WTC11 (cell line): ENCODE data around the gene BPIFA2.

Experiments
- GABPB1 ChIP-seq: sonication (generic); formaldehyde crosslinking; IDR thresholded peaks from 2 replicates; pipeline ENCODE4 v1.8.1; 2023; ENCODE audit warnings: mild to moderate bottlenecking, missing genetic modification reagents
- MAX ChIP-seq: sonication (generic); formaldehyde crosslinking; IDR thresholded peaks from 2 replicates; pipeline ENCODE4 v1.8.0; 2022; ENCODE audit warnings: mild to moderate bottlenecking, missing genetic modification reagents
- SMAD4 ChIP-seq: sonication (generic); formaldehyde crosslinking; IDR thresholded peaks from 2 replicates; pipeline ENCODE4 v1.8.0; 2022; ENCODE audit warnings: mild to moderate bottlenecking, missing genetic modification reagents
- TEAD4 ChIP-seq: sonication (generic); formaldehyde crosslinking; IDR thresholded peaks from 2 replicates; pipeline ENCODE4 v1.8.0; 2022; ENCODE audit warnings: mild to moderate bottlenecking, missing genetic modification reagents
- USF1 ChIP-seq: sonication (generic); formaldehyde crosslinking; IDR thresholded peaks from 2 replicates; pipeline ENCODE4 v1.8.0; 2022; ENCODE audit warnings: mild to moderate bottlenecking, missing genetic modification reagents
- USF2 ChIP-seq: sonication (generic); formaldehyde crosslinking; IDR thresholded peaks from 2 replicates; pipeline ENCODE4 v1.8.1; 2023; ENCODE audit warnings: mild to moderate bottlenecking, missing genetic modification reagents, moderate library complexity
- ZNF121 ChIP-seq: sonication (generic); formaldehyde crosslinking; IDR thresholded peaks from 2 replicates; pipeline ENCODE4 v1.8.0; 2023; ENCODE audit warnings: missing genetic modification reagents
- TF ChIP-seq, protein P1 (sequence below): fragments of 200-600 bp; IDR thresholded peaks from 2 replicates; pipeline ENCODE4 v1.8.0; 2022; ENCODE audit warnings: antibody characterized with exemption

- TF ChIP-seq, protein P1, sequence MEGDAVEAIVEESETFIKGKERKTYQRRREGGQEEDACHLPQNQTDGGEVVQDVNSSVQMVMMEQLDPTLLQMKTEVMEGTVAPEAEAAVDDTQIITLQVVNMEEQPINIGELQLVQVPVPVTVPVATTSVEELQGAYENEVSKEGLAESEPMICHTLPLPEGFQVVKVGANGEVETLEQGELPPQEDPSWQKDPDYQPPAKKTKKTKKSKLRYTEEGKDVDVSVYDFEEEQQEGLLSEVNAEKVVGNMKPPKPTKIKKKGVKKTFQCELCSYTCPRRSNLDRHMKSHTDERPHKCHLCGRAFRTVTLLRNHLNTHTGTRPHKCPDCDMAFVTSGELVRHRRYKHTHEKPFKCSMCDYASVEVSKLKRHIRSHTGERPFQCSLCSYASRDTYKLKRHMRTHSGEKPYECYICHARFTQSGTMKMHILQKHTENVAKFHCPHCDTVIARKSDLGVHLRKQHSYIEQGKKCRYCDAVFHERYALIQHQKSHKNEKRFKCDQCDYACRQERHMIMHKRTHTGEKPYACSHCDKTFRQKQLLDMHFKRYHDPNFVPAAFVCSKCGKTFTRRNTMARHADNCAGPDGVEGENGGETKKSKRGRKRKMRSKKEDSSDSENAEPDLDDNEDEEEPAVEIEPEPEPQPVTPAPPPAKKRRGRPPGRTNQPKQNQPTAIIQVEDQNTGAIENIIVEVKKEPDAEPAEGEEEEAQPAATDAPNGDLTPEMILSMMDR = no peak
- TF ChIP-seq USF1 (CRISPR knock-in tag) (no peak), GABPB1 (CRISPR knock-in tag) (no peak), TEAD4 (CRISPR knock-in tag) (no peak), USF2 (no peak), ZNF121 (CRISPR knock-in tag) (no peak), MAX (no peak), SMAD4 (CRISPR knock-in tag) (no peak)
These were observed 30.8 kb upstream of the BPIFA2 start for GRCh38 chr20:33137195-33137594.
